T-helper 2 cell treated with Interferon-gamma antibody and Interleukin-4, amounts not matched to agents 5 μg/mL and 100 μg/mL, for 36 hours (primary cell): ENCODE data around the gene EMID1.

Source experiments
- DNase-seq: peaks from one replicate; pipeline ENCODE4 v3.0.0; 2021; ENCODE audit warnings: low spot score
- H3K27ac Mint-ChIP-seq: one replicate; pipeline ENCODE4 v1.8.0; 2021; ENCODE audit warnings: mild to moderate bottlenecking, mixed read lengths
- H3K27me3 Mint-ChIP-seq: one replicate; pipeline ENCODE4 v1.8.0; 2021; ENCODE audit warnings: low read depth, mixed read lengths
- H3K36me3 Mint-ChIP-seq: one replicate; pipeline ENCODE4 v1.8.0; 2021; ENCODE audit warnings: low read depth, mixed read lengths
- H3K4me1 Mint-ChIP-seq: one replicate; pipeline ENCODE4 v1.8.0; 2021; ENCODE audit warnings: low read depth, mixed read lengths
- H3K4me3 Mint-ChIP-seq: one replicate; pipeline ENCODE4 v1.8.0; 2022; ENCODE audit warnings: mild to moderate bottlenecking, moderate library complexity, mixed read lengths
- H3K9me3 Mint-ChIP-seq: one replicate; pipeline ENCODE4 v1.8.0; 2021; ENCODE audit warnings: mixed read lengths

EMID1 gene

GRCh38 chr22:29275819-29276565, 70.3 kb downstream of the EMID1 start:
- Mint-ChIP-seq H3K36me3 (peaks cover 81% of the 10 kb centered on the region), H3K27me3 (no peaks in the 10 kb centered on the region), H3K4me3 (no peak overlapping the region), H3K4me1 (peaks cover 51% of the 10 kb centered on the region), H3K27ac (peak overlapping the region; percentile 24), H3K9me3 (no peaks in the 10 kb centered on the region)
- no peak for DNase-seq

GRCh38 chr22:29277927-29278326, 72.2 kb downstream of the EMID1 start:
- Mint-ChIP-seq H3K4me1 (peaks cover 38% of the 10 kb centered on the region), H3K36me3 (peaks cover 80% of the 10 kb centered on the region), H3K9me3 (no peaks in the 10 kb centered on the region), H3K27ac (no peak overlapping the region), H3K4me3 (no peak overlapping the region), H3K27me3 (no peaks in the 10 kb centered on the region)
- no peak for DNase-seq

GRCh38 chr22:29284196-29284595, 78.5 kb downstream of the EMID1 start:
- Mint-ChIP-seq H3K4me3 (no peak overlapping the region), H3K4me1 (peaks cover 6% of the 10 kb centered on the region), H3K27me3 (no peaks in the 10 kb centered on the region), H3K9me3 (no peaks in the 10 kb centered on the region), H3K36me3 (peaks cover 74% of the 10 kb centered on the region), H3K27ac (no peak overlapping the region)
- DNase-seq: no peak

DNA sequence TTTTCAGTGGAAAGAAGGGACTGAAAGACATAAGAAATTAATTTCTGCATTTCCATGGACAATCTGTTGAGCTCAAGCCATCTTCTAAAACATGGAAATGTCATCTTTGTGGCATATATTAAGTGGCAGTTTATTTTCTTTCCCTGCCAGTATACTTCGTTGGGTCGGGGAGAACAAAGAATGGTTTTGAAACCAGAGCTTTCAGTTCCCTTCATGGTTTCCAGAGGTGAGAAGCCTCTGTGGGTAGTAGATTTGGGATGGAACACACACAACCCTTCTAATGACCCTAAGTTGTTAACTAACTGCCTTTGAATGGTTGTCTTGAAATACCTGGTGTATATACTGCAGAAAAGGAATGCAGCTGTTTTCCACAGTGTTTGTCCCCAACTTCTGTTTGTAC, 83.1 kb downstream of the EMID1 start:
- no peak for DNase-seq
- H3K36me3 Mint-ChIP-seq: peaks cover 75% of the 10 kb centered on the region
- no peak overlapping the region for H3K27ac Mint-ChIP-seq
- no peaks in the 10 kb centered on the region for H3K9me3 Mint-ChIP-seq
- H3K4me3 Mint-ChIP-seq: no peak overlapping the region
- H3K27me3 Mint-ChIP-seq: no peaks in the 10 kb centered on the region
- peaks cover 7% of the 10 kb centered on the region for H3K4me1 Mint-ChIP-seq

DNA sequence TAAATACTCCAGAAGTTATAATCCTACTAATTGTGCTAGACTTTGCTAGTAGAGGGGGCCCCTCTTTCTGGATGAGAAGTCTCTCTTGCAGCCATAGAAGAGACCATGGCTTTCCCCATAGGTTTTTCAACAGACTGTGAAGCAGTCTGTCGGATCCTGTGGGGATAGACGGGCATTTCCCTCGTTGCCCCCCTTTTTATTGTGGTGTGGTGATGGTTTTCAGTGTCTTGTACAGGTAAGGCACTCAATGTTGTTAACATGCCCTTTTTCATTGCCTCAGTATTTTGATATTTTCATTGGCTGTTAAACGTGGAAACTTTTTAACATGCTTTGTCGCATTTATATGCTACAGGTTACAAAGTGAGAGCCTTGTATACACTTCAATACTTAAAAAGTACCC, 84.4 kb downstream of the EMID1 start:
- Mint-ChIP-seq H3K27ac (no peak overlapping the region), H3K9me3 (no peaks in the 10 kb centered on the region), H3K4me3 (no peak overlapping the region), H3K4me1 (peaks cover 4% of the 10 kb centered on the region), H3K36me3 (peaks cover 74% of the 10 kb centered on the region), H3K27me3 (no peaks in the 10 kb centered on the region)
- no peak for DNase-seq

DNA sequence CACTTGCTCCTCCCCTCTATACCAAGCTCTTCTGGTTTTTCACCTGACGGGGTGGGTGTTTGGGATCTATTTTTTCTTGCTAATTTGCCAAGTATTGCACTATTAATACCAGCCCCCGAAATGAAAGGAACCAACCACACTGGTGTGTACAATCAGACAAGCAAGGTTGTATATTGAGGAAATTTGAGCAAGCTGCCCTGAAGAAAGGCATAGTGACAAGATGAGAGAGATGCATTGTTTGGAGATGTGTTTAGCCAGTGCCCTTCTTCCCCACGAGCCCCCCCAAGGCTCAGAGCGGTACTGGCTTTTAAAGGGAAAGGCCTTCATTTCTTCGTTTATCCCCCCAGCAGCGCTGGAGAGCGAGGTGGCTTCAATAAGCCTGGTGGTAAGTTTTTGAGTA, 85.5 kb downstream of the EMID1 start:
- DNase-seq: no peak
- H3K4me1 Mint-ChIP-seq: peaks cover 4% of the 10 kb centered on the region
- no peaks in the 10 kb centered on the region for H3K9me3 Mint-ChIP-seq

DNA sequence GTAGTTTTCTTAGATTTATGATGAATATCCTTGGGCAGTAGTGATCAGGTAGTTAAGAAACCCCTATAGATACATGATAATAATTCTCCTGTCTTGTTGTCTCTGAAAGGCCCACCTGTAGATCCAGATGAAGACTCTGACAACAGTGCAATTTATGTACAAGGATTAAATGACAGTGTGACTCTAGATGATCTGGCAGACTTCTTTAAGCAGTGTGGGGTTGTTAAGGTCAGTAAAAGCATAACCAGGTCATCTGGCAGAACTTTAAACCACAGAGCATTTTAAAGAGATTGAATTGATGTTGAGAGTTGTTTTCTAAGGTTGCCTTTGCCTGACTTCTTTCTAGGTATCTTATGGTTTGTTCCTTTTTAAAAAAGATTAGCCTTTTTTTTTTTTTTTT, 86.7 kb downstream of the EMID1 start:
- Mint-ChIP-seq H3K4me1 (peaks cover 4% of the 10 kb centered on the region), H3K27me3 (no peaks in the 10 kb centered on the region), H3K27ac (no peak overlapping the region)

More for the DNA sequence above, 85.5 kb downstream of the EMID1 start:
- Mint-ChIP-seq H3K27me3 (no peaks in the 10 kb centered on the region), H3K36me3 (peaks cover 76% of the 10 kb centered on the region), H3K4me3 (no peak overlapping the region), H3K27ac (no peak overlapping the region)

GRCh38 chr22:29298641-29299040, 92.9 kb downstream of the EMID1 start:
- Mint-ChIP-seq H3K27ac (no peak overlapping the region), H3K36me3 (peaks cover 63% of the 10 kb centered on the region), H3K9me3 (no peaks in the 10 kb centered on the region), H3K27me3 (no peaks in the 10 kb centered on the region), H3K4me3 (no peak overlapping the region), H3K4me1 (no peaks in the 10 kb centered on the region)
- no peak for DNase-seq

More for the DNA sequence above, 86.7 kb downstream of the EMID1 start:
- no peak for DNase-seq
- H3K9me3 Mint-ChIP-seq: no peaks in the 10 kb centered on the region
- H3K4me3 Mint-ChIP-seq: no peak overlapping the region
- peaks cover 77% of the 10 kb centered on the region for H3K36me3 Mint-ChIP-seq

DNA sequence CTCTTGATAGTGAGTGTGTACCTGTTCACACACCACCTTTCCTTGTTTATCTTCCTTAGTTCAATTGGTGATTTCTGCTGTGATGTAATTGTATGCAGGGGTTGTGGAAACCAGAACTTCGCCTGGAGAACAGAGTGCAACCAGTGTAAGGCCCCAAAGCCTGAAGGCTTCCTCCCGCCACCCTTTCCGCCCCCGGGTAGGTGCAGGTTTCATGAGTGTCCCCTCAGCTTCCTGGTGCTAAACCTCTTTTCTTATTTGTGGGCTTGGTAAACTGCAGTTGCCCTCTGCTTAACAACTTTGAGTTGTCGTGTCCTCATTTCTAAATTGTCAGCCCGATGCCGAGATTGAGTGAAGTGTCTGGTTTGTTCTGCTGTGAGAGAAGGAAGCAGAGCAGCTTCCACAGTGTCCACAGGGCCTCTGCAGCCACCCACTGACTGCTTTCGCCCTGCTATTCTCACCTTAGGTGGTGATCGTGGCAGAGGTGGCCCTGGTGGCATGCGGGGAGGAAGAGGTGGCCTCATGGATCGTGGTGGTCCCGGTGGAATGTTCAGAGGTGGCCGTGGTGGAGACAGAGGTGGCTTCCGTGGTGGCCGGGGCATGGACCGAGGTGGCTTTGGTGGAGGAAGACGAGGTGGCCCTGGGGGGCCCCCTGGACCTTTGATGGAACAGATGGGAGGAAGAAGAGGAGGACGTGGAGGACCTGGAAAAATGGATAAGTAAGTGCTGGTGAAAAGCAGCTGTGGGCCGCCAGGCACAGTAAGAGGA, 93.6 kb downstream of the EMID1 start:
- Mint-ChIP-seq H3K9me3 (no peaks in the 10 kb centered on the region), H3K4me1 (no peaks in the 10 kb centered on the region), H3K4me3 (no peak overlapping the region), H3K36me3 (peaks cover 57% of the 10 kb centered on the region), H3K27me3 (no peaks in the 10 kb centered on the region), H3K27ac (no peak overlapping the region)
- no peak for DNase-seq

DNA sequence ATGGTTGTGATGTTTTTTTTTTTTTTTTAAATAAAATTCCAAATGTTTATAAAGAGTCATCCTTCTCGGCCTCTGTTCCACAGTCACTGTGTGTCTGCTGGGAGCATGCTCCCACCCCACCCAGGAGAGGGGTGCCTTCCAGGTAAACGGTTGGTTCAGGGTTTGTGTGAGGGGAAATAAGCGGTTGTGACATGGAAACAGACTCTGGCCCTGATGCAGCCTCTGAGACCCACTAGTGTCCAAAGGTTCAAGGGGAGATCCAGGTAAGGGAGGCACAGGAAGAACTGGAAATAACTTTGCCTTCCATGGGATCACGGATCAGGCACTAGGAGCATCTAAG, 94.7 kb downstream of the EMID1 start:
- H3K27ac Mint-ChIP-seq: no peak overlapping the region
- no peak for DNase-seq
- peaks cover 53% of the 10 kb centered on the region for H3K36me3 Mint-ChIP-seq
- no peaks in the 10 kb centered on the region for H3K4me1 Mint-ChIP-seq
- no peak overlapping the region for H3K4me3 Mint-ChIP-seq
- H3K27me3 Mint-ChIP-seq: peaks cover 4% of the 10 kb centered on the region
- no peaks in the 10 kb centered on the region for H3K9me3 Mint-ChIP-seq

- Mint-ChIP-seq H3K4me1 (peaks cover 2% of the 10 kb centered on the region), H3K9me3 (no peaks in the 10 kb centered on the region), H3K27me3 (peaks cover 6% of the 10 kb centered on the region), H3K27ac (no peak overlapping the region), H3K4me3 (no peak overlapping the region), H3K36me3 (peaks cover 47% of the 10 kb centered on the region)
- DNase-seq: no peak
Measured at GRCh38 chr22:29300807-29301601, 95.3 kb downstream of the EMID1 start.

- no peak overlapping the region for H3K4me3 Mint-ChIP-seq
- no peak for DNase-seq
- no peak overlapping the region for H3K27ac Mint-ChIP-seq
- peaks cover 6% of the 10 kb centered on the region for H3K4me1 Mint-ChIP-seq
- peaks cover 41% of the 10 kb centered on the region for H3K36me3 Mint-ChIP-seq
- peaks cover 9% of the 10 kb centered on the region for H3K27me3 Mint-ChIP-seq
- no peaks in the 10 kb centered on the region for H3K9me3 Mint-ChIP-seq
Measured at GRCh38 chr22:29301716-29302401, 96.2 kb downstream of the EMID1 start.

DNA sequence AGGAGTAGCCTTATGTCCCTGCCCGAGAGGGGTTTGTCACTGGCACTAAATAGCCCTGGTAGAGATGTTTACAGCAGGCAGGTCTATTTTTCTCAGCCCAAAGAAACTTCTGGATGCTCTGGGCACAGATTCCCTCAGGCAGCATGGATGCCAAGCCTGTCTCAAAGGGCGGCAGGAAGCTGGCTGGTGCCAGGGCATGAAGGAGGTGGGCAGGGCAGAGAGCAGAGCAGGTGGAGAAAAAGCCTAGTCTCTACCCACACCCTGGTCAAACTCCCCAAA, 96.6 kb downstream of the EMID1 start:
- peaks cover 6% of the 10 kb centered on the region for H3K4me1 Mint-ChIP-seq

More for the DNA sequence above, 96.6 kb downstream of the EMID1 start:
- Mint-ChIP-seq H3K4me3 (no peak overlapping the region), H3K27ac (no peak overlapping the region), H3K9me3 (no peaks in the 10 kb centered on the region), H3K36me3 (peaks cover 36% of the 10 kb centered on the region), H3K27me3 (peaks cover 10% of the 10 kb centered on the region)
- no peak for DNase-seq
